Activated naive CD4-positive, alpha-beta T cell treated with anti-CD3 and anti-CD28 coated beads, Interleukin-2, amount 50 U/mL, for 24 hours (primary cell): ENCODE results near the gene BICD1.

ENCODE experiments used
- H3K27ac Mint-ChIP-seq: one replicate; pipeline ENCODE4 v1.8.0; 2021; ENCODE audit warnings: mild to moderate bottlenecking, mixed read lengths
- H3K27me3 Mint-ChIP-seq: one replicate; pipeline ENCODE4 v1.8.0; 2021; ENCODE audit warnings: mixed read lengths
- H3K36me3 Mint-ChIP-seq: one replicate; pipeline ENCODE4 v1.8.0; 2021; ENCODE audit warnings: mixed read lengths
- H3K4me1 Mint-ChIP-seq: one replicate; pipeline ENCODE4 v1.8.0; 2021; ENCODE audit warnings: mixed read lengths
- H3K4me3 Mint-ChIP-seq: one replicate; pipeline ENCODE4 v1.8.0; 2021; ENCODE audit warnings: mild to moderate bottlenecking, mixed read lengths
- H3K9me3 Mint-ChIP-seq: one replicate; pipeline ENCODE4 v1.8.0; 2021; ENCODE audit warnings: mixed read lengths

BICD1 gene

DNA sequence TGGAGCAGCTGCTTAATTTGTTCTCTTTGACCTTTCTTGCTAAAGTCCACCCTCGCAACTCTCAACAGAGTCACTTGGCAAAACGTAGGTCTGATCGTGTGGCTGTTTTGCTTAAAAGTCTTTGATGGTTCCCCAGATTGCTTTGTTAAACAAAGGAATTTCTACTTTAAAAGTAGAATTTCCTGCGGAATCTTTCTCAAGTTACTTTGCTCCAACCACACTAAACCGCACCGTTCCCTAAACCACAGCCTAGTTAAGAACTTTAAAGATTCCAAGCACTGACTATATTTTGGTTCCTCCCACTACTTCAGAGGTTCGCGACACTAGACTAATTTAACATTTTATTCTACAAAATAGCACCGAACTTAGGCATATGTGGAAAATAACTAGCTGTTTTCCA is 177.9 kb downstream of the BICD1 start:
- no peaks in the 10 kb centered on the region for H3K27me3 Mint-ChIP-seq
- H3K27ac Mint-ChIP-seq, result no peak overlapping the region
- no peaks in the 10 kb centered on the region for H3K4me1 Mint-ChIP-seq
- no peaks in the 10 kb centered on the region for H3K9me3 Mint-ChIP-seq
- no peak overlapping the region for H3K4me3 Mint-ChIP-seq
- H3K36me3 Mint-ChIP-seq, result peaks cover 1% of the 10 kb centered on the region

DNA sequence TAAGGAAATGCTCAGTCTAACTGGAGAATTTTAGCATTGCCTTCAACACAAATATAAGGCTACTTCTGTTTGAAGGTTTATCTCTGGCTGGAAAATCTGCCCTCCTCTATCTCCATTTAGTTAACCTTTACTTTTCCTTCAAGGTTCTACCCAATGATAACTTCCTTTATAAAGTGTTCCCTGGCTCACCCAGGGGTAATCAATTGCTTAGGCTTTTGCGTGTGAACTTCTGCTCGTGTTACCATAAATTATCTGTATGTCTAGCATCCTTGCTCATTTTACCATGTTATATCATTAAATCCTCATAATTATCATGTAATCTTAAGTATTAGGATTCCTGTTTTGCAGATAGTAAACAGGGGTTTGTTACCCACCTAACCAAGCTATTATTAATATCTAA is 178.4 kb downstream of the BICD1 start:
- H3K9me3 Mint-ChIP-seq, result no peaks in the 10 kb centered on the region
- H3K36me3 Mint-ChIP-seq, result peaks cover 1% of the 10 kb centered on the region
- no peak overlapping the region for H3K4me3 Mint-ChIP-seq
- no peak overlapping the region for H3K27ac Mint-ChIP-seq
- no peaks in the 10 kb centered on the region for H3K4me1 Mint-ChIP-seq
- H3K27me3 Mint-ChIP-seq, result no peaks in the 10 kb centered on the region

DNA sequence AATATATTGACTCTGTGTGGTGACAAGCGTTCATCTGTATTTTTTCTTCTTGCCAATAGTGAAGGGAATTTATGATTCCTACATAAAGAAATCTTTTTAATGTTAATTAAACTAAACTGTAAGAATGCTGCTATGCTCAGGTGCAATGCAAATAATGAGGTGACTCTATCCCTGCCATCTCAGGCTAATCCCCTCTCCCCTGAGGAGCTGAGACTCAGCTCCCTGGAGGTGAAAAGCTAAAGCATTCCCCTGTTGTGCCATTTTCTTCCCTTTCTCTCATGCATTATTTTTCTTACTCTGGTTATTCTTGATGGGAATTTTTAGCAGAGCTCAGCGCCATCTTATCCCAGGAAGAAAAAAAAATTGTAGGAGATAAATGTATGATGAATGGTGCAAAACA is 178.8 kb downstream of the BICD1 start:
- Mint-ChIP-seq H3K4me3 (no peak overlapping the region), H3K9me3 (no peaks in the 10 kb centered on the region), H3K36me3 (peaks cover 1% of the 10 kb centered on the region), H3K27me3 (no peaks in the 10 kb centered on the region), H3K27ac (no peak overlapping the region), H3K4me1 (no peaks in the 10 kb centered on the region)

DNA sequence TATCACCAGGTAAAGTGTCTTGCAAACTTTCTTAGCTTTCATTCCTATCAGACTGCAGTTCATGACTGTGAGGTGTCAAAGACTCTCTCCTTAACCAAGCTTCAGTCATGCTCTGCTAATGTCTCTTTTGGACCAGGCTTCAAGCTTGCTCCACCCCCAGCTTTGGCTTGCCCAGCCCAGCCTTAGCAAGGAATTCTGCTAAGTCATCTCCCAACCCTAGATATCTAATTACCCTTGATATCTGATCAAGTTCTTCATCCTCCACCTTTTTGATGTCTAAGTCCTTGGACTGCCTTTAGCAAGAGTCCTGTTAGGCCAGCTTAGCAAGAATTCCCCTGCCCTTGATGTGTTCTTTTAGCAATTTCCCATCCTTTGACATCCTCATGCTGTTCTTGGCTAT is 183.8 kb downstream of the BICD1 start:
- no peak overlapping the region for H3K4me3 Mint-ChIP-seq
- H3K4me1 Mint-ChIP-seq, result no peaks in the 10 kb centered on the region
- H3K27ac Mint-ChIP-seq, result no peak overlapping the region
- H3K9me3 Mint-ChIP-seq, result no peaks in the 10 kb centered on the region
- H3K36me3 Mint-ChIP-seq, result peaks cover 1% of the 10 kb centered on the region
- H3K27me3 Mint-ChIP-seq, result no peaks in the 10 kb centered on the region

DNA sequence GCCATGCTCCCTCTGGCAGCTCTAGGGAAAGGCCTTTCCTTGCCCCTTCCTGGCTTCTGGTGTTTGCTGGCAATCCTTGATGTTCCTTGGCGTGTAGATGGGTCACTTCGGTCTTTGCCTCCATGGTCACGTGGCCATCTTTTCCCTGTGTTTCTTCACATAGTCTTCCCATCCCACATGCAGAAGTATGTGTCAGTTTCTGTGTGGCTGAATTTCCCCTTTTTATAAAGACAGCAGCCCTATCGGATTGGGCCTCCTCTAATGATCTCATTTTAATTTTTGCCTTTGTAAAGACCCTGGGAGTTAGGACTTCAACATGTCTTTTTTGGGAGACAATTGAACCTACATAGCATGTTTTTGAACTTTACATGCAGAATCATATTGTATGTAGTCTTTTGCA is 185.5 kb downstream of the BICD1 start:
- peaks cover 1% of the 10 kb centered on the region for H3K36me3 Mint-ChIP-seq
- no peaks in the 10 kb centered on the region for H3K27me3 Mint-ChIP-seq
- no peak overlapping the region for H3K27ac Mint-ChIP-seq
- no peaks in the 10 kb centered on the region for H3K4me1 Mint-ChIP-seq
- H3K9me3 Mint-ChIP-seq, result no peaks in the 10 kb centered on the region
- no peak overlapping the region for H3K4me3 Mint-ChIP-seq

DNA sequence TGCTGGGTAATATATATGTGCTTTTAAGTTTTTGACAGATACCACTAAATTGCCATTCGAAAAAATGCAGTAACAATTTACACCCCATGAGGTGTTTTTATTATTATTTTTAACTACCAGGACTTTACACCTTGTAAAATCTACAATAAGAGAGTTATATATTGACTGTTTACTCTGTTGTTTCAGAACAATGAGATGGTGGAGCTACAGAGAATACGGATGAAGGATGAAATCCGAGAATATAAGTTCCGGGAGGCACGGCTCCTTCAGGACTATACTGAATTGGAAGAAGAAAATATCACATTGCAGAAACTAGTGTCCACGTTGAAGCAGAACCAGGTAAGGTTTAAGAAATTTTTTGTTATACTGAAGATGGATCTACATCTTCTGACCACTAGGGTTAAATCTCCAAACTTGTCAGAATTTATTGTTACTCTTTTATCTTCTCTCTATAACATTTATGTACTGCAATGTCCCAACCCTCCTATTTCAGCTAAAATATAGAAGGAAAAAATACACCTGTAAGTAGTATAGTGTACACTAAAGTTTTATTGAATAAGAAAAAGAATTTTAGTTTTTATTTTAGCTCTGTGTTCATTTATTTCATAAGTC is 187.3 kb downstream of the BICD1 start:
- peaks cover under 1% of the 10 kb centered on the region for H3K36me3 Mint-ChIP-seq
- no peaks in the 10 kb centered on the region for H3K4me1 Mint-ChIP-seq
- H3K4me3 Mint-ChIP-seq, result no peak overlapping the region
- no peak overlapping the region for H3K27ac Mint-ChIP-seq
- no peaks in the 10 kb centered on the region for H3K27me3 Mint-ChIP-seq
- H3K9me3 Mint-ChIP-seq, result no peaks in the 10 kb centered on the region

DNA sequence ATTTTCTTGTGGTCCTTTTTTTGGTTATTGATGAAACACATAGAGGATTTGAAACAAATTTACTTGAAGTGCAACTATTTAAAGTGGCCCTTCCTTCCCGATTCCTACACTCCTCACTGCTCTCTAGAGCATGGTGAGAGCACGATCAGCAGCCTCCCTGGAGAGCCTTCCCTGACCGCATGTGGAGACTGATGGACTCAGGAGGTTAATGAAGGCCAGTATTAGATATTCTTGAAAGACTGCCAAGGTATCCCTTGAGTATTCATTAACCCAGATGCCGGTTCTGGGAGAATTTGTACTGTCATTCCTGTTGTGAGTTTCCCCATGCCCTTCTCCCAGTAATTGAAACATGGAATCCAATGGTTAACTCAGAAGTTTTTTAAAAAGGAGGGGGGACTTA is 189.9 kb downstream of the BICD1 start:
- H3K4me1 Mint-ChIP-seq, result peaks cover 4% of the 10 kb centered on the region
- no peaks in the 10 kb centered on the region for H3K27me3 Mint-ChIP-seq
- no peak overlapping the region for H3K4me3 Mint-ChIP-seq
- no peaks in the 10 kb centered on the region for H3K36me3 Mint-ChIP-seq
- H3K27ac Mint-ChIP-seq, result no peak overlapping the region
- no peaks in the 10 kb centered on the region for H3K9me3 Mint-ChIP-seq

DNA sequence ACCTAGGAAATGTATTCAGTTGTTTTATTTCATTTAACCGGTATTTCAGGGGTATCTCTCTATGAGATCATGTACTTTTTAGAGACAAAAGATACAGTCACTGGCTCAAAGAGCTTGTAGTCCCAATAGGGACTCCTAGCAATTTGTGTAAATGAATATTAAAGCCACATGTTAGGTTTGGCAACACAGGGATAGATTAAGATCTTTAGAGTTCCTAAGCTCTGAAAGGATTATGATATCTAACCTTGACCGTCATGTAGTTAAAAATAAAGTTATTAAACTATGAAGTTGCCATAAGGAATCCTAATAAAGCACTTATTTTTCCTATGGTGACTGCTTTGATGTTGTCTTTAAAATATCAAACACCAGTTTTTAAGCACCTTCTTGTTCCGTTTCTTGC is 192.3 kb downstream of the BICD1 start:
- Mint-ChIP-seq H3K36me3 (no peaks in the 10 kb centered on the region), H3K4me3 (no peak overlapping the region), H3K9me3 (no peaks in the 10 kb centered on the region), H3K27ac (no peak overlapping the region), H3K4me1 (peaks cover 4% of the 10 kb centered on the region), H3K27me3 (no peaks in the 10 kb centered on the region)

DNA sequence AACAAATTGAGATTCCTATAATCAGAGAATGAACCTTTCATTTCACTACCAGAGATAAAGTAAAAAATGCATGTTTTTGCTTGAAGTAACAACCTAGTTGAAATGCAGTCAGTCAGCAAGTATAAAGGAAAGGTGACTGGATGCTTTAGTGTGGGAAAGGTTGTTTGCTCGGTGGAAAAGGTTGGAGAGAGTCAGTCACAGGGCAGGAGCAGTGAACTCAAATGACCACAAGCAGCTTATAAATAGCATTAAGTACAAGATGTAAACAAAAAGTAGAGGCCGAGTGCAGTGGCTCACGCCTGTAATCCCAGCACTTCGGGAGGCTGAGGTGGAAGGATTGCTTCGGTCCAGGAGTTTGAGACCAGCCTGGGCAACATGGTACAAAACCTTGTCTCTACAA is 194.6 kb downstream of the BICD1 start:
- H3K4me3 Mint-ChIP-seq, result no peak overlapping the region
- H3K27me3 Mint-ChIP-seq, result no peaks in the 10 kb centered on the region
- no peaks in the 10 kb centered on the region for H3K36me3 Mint-ChIP-seq
- peaks cover 4% of the 10 kb centered on the region for H3K4me1 Mint-ChIP-seq
- peak overlapping the region; percentile 3 for H3K27ac Mint-ChIP-seq
- H3K9me3 Mint-ChIP-seq, result no peaks in the 10 kb centered on the region

DNA sequence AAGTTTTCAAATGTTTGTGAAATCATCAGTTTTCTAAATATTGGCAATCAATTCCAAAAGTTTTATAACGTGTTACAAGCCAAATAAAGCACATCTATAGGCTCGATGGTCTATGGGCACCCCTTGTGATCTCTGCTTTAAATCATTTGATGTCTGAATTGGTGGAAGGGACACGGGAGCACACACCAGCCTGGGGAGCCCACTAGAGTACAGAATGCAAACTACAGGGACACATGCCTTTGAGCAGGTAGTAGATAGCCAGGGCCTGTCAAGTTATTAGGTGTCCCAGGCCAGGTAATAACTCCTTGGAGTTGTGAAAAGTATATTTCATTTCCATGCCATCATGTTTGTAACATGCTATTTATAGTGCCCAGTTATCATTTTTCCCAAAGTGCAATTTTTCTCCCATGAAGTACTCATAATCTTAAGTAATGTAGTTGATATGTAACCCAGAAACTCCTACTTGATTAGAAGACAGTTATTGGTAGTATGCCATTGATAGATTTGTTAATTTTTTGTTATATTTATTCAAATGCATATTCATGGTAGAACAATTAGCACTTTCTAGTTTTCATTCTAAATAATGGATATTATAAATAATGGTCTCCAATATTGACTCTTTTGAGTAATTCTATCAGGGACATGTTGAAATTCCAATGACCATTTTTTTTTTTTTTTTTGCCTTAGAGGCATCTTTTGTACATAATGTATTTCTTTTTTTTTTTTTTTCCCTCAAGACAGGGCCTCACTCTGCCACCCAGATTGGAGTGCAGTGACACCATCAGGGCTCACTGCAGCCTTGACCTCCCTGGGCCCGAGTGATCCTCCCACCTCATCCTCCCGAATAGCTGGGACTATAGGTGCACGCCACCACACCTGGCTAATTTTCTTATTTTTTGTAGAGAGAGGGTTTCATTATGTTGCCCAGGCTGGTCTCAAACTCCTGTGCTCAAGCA is 195.8 kb downstream of the BICD1 start:
- no peak overlapping the region for H3K4me3 Mint-ChIP-seq
- no peaks in the 10 kb centered on the region for H3K27me3 Mint-ChIP-seq
- H3K9me3 Mint-ChIP-seq, result no peaks in the 10 kb centered on the region
- no peak overlapping the region for H3K27ac Mint-ChIP-seq
- H3K36me3 Mint-ChIP-seq, result no peaks in the 10 kb centered on the region
- peaks cover 4% of the 10 kb centered on the region for H3K4me1 Mint-ChIP-seq

DNA sequence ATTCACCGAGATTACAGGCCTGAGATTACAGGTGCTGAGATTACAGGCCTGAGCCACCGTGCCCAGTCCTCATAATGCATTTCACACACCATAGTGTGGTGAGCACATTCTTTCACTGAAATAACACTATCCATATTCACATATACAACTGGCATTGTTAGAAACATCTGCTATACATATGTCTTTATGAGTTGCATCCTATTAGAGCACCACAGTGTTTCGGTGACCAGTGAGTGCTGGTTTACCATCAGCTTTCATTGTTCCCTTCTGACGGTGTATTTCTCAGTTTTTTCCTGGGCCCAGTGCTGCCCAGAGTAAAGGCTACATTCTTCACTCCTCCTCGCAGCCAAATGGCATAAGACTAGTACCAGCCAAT is 196.5 kb downstream of the BICD1 start:
- no peak overlapping the region for H3K4me3 Mint-ChIP-seq
- no peaks in the 10 kb centered on the region for H3K9me3 Mint-ChIP-seq
- peaks cover 2% of the 10 kb centered on the region for H3K36me3 Mint-ChIP-seq
- peaks cover 4% of the 10 kb centered on the region for H3K4me1 Mint-ChIP-seq
- no peak overlapping the region for H3K27ac Mint-ChIP-seq
- H3K27me3 Mint-ChIP-seq, result no peaks in the 10 kb centered on the region

DNA sequence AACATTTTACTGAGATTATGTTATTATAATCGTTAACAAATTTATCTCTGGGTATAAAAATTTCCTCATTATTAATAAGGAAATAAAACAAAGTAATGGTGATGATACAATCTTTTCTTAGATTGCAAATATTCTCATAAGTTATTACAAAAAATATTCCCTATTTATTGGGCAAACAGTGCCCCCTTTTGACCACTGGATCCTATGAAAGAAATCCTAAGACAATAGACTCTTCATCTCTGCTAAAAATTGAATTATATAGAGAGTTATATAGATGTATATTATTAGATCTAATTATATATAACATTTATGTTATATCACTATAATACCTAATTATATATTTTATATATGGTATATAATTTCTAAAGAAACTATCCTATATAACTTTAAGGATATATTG is 198.5 kb downstream of the BICD1 start:
- H3K4me1 Mint-ChIP-seq, result no peaks in the 10 kb centered on the region
- H3K9me3 Mint-ChIP-seq, result no peaks in the 10 kb centered on the region
- H3K36me3 Mint-ChIP-seq, result peaks cover 2% of the 10 kb centered on the region
- no peaks in the 10 kb centered on the region for H3K27me3 Mint-ChIP-seq
- H3K4me3 Mint-ChIP-seq, result no peak overlapping the region
- no peak overlapping the region for H3K27ac Mint-ChIP-seq

DNA sequence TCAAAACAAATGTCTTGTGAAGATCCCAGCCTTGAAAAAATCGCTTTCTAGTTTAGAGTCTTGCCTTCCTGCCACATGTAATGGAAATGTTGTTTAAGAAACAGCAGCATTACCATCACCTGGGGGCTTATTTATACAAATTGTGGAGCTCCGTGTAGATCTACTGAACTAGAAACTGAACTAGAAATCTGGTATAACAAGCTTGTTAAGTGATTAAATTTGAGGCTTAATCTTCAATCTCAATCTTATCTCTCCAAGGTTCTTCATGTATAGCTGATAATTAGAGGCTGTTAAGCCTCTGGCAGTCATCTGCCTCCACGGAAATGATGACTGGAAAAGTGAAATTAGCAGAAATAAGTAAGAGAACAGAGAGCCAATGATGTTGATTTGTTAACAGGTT is 200.7 kb downstream of the BICD1 start:
- Mint-ChIP-seq H3K4me1 (peaks cover 4% of the 10 kb centered on the region), H3K36me3 (peaks cover 2% of the 10 kb centered on the region), H3K4me3 (no peak overlapping the region), H3K9me3 (no peaks in the 10 kb centered on the region), H3K27ac (no peak overlapping the region), H3K27me3 (no peaks in the 10 kb centered on the region)

DNA sequence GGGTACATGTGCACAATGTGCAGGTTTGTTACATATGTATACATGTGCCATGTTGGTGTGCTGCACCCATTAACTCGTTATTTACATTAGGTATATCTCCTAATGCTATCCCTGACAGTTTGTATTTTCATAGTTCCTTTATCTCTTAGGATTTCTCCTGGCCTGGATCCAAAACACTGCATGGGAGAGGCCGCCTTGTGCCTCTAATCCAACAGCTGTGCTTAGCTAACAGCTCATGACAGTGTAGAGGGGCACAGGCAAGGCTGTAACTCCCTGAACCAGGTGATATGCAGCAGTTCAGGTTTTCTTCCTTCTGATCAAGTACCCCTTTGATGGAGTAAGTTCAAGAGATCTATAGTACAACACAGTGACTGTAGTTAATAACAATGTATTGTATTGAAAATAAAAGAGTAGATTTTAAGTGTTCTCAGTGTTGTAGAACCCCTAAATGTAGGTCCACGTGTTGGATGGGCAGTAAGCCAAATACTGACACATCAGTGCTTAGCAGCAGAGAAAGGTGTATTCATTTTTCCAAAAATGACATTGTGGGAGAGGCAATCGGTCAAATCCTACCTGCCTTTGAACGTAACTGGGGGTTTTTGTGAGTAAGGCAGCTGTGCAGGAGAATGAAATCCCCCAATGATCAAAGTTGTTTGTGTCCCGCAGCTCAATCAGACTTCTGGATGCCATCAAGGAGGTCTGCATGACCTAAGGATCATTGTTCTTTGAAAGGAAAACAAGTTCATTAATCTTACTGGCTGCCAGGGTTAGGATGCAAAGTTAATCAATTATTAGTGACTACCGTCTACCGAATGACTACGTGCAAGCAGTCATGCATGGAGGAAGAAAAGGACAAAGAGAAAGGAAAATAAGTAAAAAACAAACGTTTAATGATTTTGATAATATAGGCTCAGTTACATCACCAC is 203.4 kb downstream of the BICD1 start:
- Mint-ChIP-seq H3K27ac (no peak overlapping the region), H3K27me3 (no peaks in the 10 kb centered on the region), H3K9me3 (no peaks in the 10 kb centered on the region), H3K4me3 (no peak overlapping the region), H3K36me3 (peaks cover 2% of the 10 kb centered on the region), H3K4me1 (peaks cover 4% of the 10 kb centered on the region)

DNA sequence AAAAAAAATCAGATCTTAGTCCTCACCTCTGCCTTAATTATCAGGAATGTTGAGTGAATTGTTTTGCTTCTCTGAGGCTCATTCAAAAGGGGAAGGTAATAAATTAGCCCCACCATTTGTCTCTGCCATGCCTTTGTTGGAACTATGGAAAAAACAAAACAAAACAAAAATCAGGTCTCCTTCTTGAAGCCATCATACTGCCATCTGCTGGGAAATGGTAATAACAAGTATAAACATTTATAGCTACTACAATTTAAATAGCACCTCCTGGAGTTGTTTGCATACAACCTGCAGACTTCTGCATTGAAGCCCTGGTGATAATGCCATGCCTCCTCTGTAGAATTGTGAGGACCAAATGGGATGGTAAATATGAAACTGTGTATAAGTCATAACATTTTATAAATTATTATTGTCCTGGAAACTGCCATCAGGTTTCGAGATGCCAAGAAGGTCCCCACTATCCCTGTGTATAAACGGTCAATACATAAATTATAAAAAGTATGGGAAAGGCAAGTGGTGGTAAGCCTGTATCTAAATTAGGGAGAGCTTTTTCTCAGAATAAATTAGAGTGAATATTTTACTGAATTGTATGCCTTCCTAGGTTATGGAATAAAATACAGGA is 205.5 kb downstream of the BICD1 start:
- H3K4me1 Mint-ChIP-seq, result peaks cover 4% of the 10 kb centered on the region
- peaks cover 2% of the 10 kb centered on the region for H3K36me3 Mint-ChIP-seq
- H3K4me3 Mint-ChIP-seq, result no peak overlapping the region
- no peaks in the 10 kb centered on the region for H3K27me3 Mint-ChIP-seq
- no peak overlapping the region for H3K27ac Mint-ChIP-seq
- H3K9me3 Mint-ChIP-seq, result no peaks in the 10 kb centered on the region
